HG03196 (cell line): Measurements from ENCODE around the gene RFX8.

Experiments used
- ATAC-seq: cut with Tn5 transposase; IDR thresholded peaks from one replicate; pipeline ENCODE4 v1.9.1; 2021; ENCODE audit not compliant: unreplicated experiment

RFX8 gene

GRCh38 chr2:101415220-101415619, 59.7 kb downstream of the RFX8 start:
- ATAC-seq, result no peak

GRCh38 chr2:101412092-101412694, 62.7 kb downstream of the RFX8 start:
- no peak for ATAC-seq

- no peak for ATAC-seq
Observed at GRCh38 chr2:101410746-101411145, 64.2 kb downstream of the RFX8 start.

GRCh38 chr2:101410114-101410513, 64.8 kb downstream of the RFX8 start:
- no peak for ATAC-seq

GRCh38 chr2:101409699-101410098, 65.2 kb downstream of the RFX8 start:
- ATAC-seq, result no peak

GRCh38 chr2:101408925-101409324, 66.0 kb downstream of the RFX8 start:
- ATAC-seq, result no peak

- no peak for ATAC-seq
Observed at GRCh38 chr2:101405351-101405899, 69.5 kb downstream of the RFX8 start.

- no peak for ATAC-seq
Observed at GRCh38 chr2:101403745-101404144, 71.2 kb downstream of the RFX8 start.

GRCh38 chr2:101402630-101403029, 72.3 kb downstream of the RFX8 start:
- no peak for ATAC-seq

- ATAC-seq, result no peak
Observed at GRCh38 chr2:101401906-101402305, 73.0 kb downstream of the RFX8 start.

GRCh38 chr2:101401326-101401665, 73.6 kb downstream of the RFX8 start:
- ATAC-seq, result no peak

GRCh38 chr2:101400506-101401325, 74.2 kb downstream of the RFX8 start:
- ATAC-seq, result no peak

GRCh38 chr2:101400048-101400447, 74.9 kb downstream of the RFX8 start:
- ATAC-seq, result no peak

GRCh38 chr2:101399021-101399799, 75.7 kb downstream of the RFX8 start:
- no peak for ATAC-seq

- no peak for ATAC-seq
Observed at GRCh38 chr2:101398116-101398821, 76.6 kb downstream of the RFX8 start.

- no peak for ATAC-seq
Observed at GRCh38 chr2:101396316-101396717, 78.6 kb downstream of the RFX8 start.

- ATAC-seq, result no peak
Observed at GRCh38 chr2:101395545-101396315, 79.2 kb downstream of the RFX8 start.

- no peak for ATAC-seq
Observed at GRCh38 chr2:101388232-101388631, 86.7 kb downstream of the RFX8 start.

GRCh38 chr2:101387151-101387834, 87.6 kb downstream of the RFX8 start, which contains the start of gene CREG2:
CREG2 (minus strand) TSS chr2:101387503; CDS start chr2:101387457, 46 bp downstream.
- no peak for ATAC-seq
